Liver (tissue), 9 donors: ENCODE measurements around the gene KCNMB2. TPM values are rescaled to one million over a fixed set of nuclear protein-coding genes. Genes with fewer than 3 reads are reported as not detected.
A peak's percentile ranks its signal among the peaks of the same experiment; 100 is the strongest.

Source experiments
- DNase-seq: peaks from one replicate; pipeline ENCODE4 v3.0.0-alpha.2; 2017; ENCODE audit warnings: low spot score
- H3K27ac ChIP-seq, 2 donors: one replicate each; pipeline ENCODE4 v1.7.0; 2013; ENCODE audit warnings: inconsistent platforms in 2 of 2, low read length in 2 of 2, control low read depth in 1 of 2, low read depth in 1 of 2, mild to moderate bottlenecking in 1 of 2
- H3K27me3 ChIP-seq, 4 donors: one replicate each; pipeline versions ENCODE4 v1.6.1 to v1.7.0; 2013; ENCODE audit warnings: low read length in 3 of 4, inconsistent platforms in 1 of 4, mild to moderate bottlenecking in 1 of 4, moderate library complexity in 1 of 4; ENCODE audit not compliant: control insufficient read depth in 4 of 4, insufficient read depth in 4 of 4
- H3K36me3 ChIP-seq, 4 donors: one replicate each; pipeline versions ENCODE4 v1.6.1 to v1.7.0; 2013; ENCODE audit warnings: low read length in 3 of 4, mild to moderate bottlenecking in 3 of 4, low read depth in 1 of 4, moderate library complexity in 1 of 4; ENCODE audit not compliant: control insufficient read depth in 4 of 4, insufficient read depth in 3 of 4
- H3K4me1 ChIP-seq, 4 donors: one replicate each; pipeline versions ENCODE4 v1.6.1 to v1.7.0; 2013; ENCODE audit warnings: low read length in 3 of 4, mild to moderate bottlenecking in 3 of 4, moderate library complexity in 1 of 4; ENCODE audit not compliant: control insufficient read depth in 4 of 4, insufficient read depth in 4 of 4
- H3K4me3 ChIP-seq, 3 donors: one replicate each; pipeline versions ENCODE4 v1.6.1 to v1.7.0; 2013; ENCODE audit warnings: low read length in 3 of 3, control low read depth in 1 of 3, low read depth in 1 of 3, mild to moderate bottlenecking in 1 of 3
- H3K9ac ChIP-seq, 2 donors: one replicate each; pipeline ENCODE4 v1.7.0; 2013; ENCODE audit warnings: low read length in 2 of 2, mild to moderate bottlenecking in 2 of 2, moderate library complexity in 2 of 2, control low read depth in 1 of 2, low read depth in 1 of 2
- H3K9me3 ChIP-seq, 4 donors: one replicate each; pipeline versions ENCODE4 v1.6.1 to v1.7.0; 2013; ENCODE audit warnings: low read length in 3 of 4; ENCODE audit not compliant: control insufficient read depth in 4 of 4
- ATF3 ChIP-seq: IDR thresholded peaks from 2 replicates; pipeline ENCODE4 v1.6.1; 2016; ENCODE audit warnings: antibody characterized with exemption
- EGR1 ChIP-seq, 2 donors: IDR thresholded peaks; 2 replicates each; pipeline ENCODE4 v1.6.1; 2016 to 2018; ENCODE audit warnings: antibody characterized with exemption in 2 of 2, low read depth in 2 of 2
- FOXA1 ChIP-seq: IDR thresholded peaks from 2 replicates; pipeline ENCODE4 v1.6.1; 2016; ENCODE audit warnings: antibody characterized with exemption
- FOXA2 ChIP-seq: IDR thresholded peaks from 2 replicates; pipeline ENCODE4 v1.6.1; 2016; ENCODE audit warnings: antibody characterized with exemption
- GABPA ChIP-seq, 2 donors: IDR thresholded peaks in 1 of 2; conservative IDR thresholded peaks in 1 of 2; 2 replicates each; pipeline ENCODE4 v1.6.1; 2016; ENCODE audit warnings: antibody characterized with exemption in 2 of 2, mild to moderate bottlenecking in 1 of 2, moderate library complexity in 1 of 2
- HNF4A ChIP-seq, 2 donors: conservative IDR thresholded peaks; 2 replicates each; pipeline ENCODE4 v1.6.1; 2016; ENCODE audit warnings: antibody characterized with exemption in 2 of 2, mild to moderate bottlenecking in 2 of 2
- HNF4G ChIP-seq: IDR thresholded peaks from 2 replicates; pipeline ENCODE4 v1.6.1; 2016; ENCODE audit warnings: antibody characterized with exemption
- JUND ChIP-seq, 2 donors: IDR thresholded peaks; 2 replicates each; pipeline ENCODE4 v1.6.1; 2016; ENCODE audit warnings: antibody characterized with exemption in 2 of 2
- MAX ChIP-seq: IDR thresholded peaks from 2 replicates; pipeline ENCODE4 v1.6.1; 2016; ENCODE audit warnings: antibody characterized with exemption
- NR2F2 ChIP-seq: IDR thresholded peaks from 2 replicates; pipeline ENCODE4 v1.6.1; 2016; ENCODE audit warnings: antibody characterized with exemption
- RAD21 ChIP-seq, 2 donors: IDR thresholded peaks; 2 replicates each; pipeline ENCODE4 v1.6.1; 2016; ENCODE audit warnings: antibody characterized with exemption in 2 of 2, mild to moderate bottlenecking in 2 of 2
- RXRA ChIP-seq, 2 donors: IDR thresholded peaks; 2 replicates each; pipeline ENCODE4 v1.6.1; 2017 to 2018; ENCODE audit warnings: antibody characterized with exemption in 2 of 2, mild to moderate bottlenecking in 1 of 2
- SP1 ChIP-seq: IDR thresholded peaks from 2 replicates; pipeline ENCODE4 v1.6.1; 2018; ENCODE audit warnings: antibody characterized with exemption, mild to moderate bottlenecking
- TAF1 ChIP-seq: conservative IDR thresholded peaks from 2 replicates; pipeline ENCODE4 v1.6.1; 2016; ENCODE audit warnings: antibody characterized with exemption, mild to moderate bottlenecking
- YY1 ChIP-seq: IDR thresholded peaks from 2 replicates; pipeline ENCODE4 v1.6.1; 2016; ENCODE audit warnings: antibody characterized with exemption, mild to moderate bottlenecking
- ZBTB33 ChIP-seq: IDR thresholded peaks from 2 replicates; pipeline ENCODE4 v1.6.1; 2016; ENCODE audit warnings: antibody characterized with exemption
- WGBS: extraction: QIAGEN DNeasy Blood & Tissue Kit; methylation state at CpG from one replicate; pipeline ENCODE4 v1.1.7; 2013; 5-methylcytosine and 5-hydroxymethylcytosine counted together
- polyA plus RNA-seq, 2 donors: library from polyadenylated mRNA; stranded (reverse) in 1 of 2; unstranded in 1 of 2; fragments of 200-250 nt in 1 of 2; fragments of >200 nt in 1 of 2; fragmentation: Nextera tagmentation in 1 of 2; extraction: Ambion mirVana in 1 of 2; gene quantifications; one replicate each; pipeline versions ENCODE4 v1.2.1 to v1.2.3, GENCODE V29; 2013 to 2015
- total RNA-seq, 2 donors: library from RNA; depleted of rRNA; stranded (reverse); fragments of >200 nt; gene quantifications; one replicate each; pipeline ENCODE4 v1.2.3, GENCODE V29; 2014
- TF ChIP-seq, protein P1 (sequence below): fragments of 150-350 bp; IDR thresholded peaks from 2 replicates; pipeline ENCODE4 v1.5.1; 2017; ENCODE audit warnings: improper control_type of control experiment, low read depth, low read length; ENCODE audit not compliant: missing input control
- TF ChIP-seq, protein P2 (sequence below): IDR thresholded peaks from 2 replicates; pipeline ENCODE4 v1.6.1; 2016; ENCODE audit warnings: antibody characterized with exemption, mild to moderate bottlenecking
- donor health status: healthy.
- donor health status: healthy.
- donor health status: healthy.
- donor health status: healthy.
- donor health status: healthy.

KCNMB2 gene
- total RNA-seq (under 1 TPM; 0.08 to 0.33 TPM), polyA plus RNA-seq (under 1 TPM in 1 of 2 donors, not detected in 1; 0.16 TPM)

DNA sequence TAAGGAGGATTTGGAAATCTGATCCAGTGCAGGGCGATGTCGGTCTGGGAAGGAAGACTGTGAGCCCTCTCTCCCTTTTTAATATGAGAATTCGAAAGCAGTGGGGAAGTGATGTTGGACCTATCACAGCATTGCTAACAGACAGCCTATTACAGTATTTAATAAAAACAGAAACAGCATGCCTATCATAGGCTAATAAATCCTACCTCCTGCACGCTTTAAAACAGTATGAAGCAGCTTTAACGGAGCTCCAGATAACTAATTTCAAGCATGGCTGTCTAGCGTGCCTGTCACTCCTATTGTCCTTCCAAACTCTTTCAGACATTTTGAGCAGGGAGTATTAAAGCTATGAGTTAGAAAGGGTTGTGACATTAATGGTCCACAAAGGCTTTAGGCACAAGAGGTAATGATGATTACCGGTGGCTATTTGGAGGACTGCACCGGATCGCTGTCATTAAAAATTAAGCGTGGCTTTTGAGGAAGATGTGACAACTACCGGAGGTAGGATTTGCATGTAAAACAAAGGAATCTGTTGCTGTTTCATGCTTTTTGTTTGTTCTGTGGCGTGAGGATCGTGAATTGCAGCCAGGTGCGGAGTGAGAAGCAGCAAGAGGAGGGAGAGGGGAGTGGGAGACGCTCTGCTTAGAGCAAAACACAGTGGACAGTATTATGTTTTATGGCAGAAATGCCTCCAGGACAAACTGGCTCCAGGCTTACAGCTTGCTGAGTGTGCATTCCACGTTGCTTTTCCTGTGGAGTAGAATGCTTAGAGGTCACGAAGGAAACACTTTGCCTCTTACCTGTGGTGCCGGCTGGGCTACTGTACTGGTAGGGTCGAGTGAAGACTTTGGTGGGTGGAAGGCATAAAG lies at the start of gene KCNMB2:
KCNMB2 (plus strand) TSS at position 226 of the 869 bp plus-strand sequence.
- DNase-seq = no peak
- TF ChIP-seq HNF4A (conservative IDR thresholded peaks at IDR 0.05) (no peak), MAX (no peak), RAD21 (IDR thresholded peaks at IDR 0.05) (no peak), GABPA (IDR thresholded peaks at IDR 0.05 in 1 of 2, conservative IDR thresholded peaks at IDR 0.05 in 1 of 2) (no peak), ZBTB33 (no peak), JUND (IDR thresholded peaks at IDR 0.05) (no peak), EGR1 (IDR thresholded peaks at IDR 0.05; ENCODE audit: low read depth in 2 of 2) (no peak), NR2F2 (no peak), ATF3 (no peak), FOXA1 (no peak), HNF4G (no peak), SP1 (no peak), YY1 (no peak), FOXA2 (no peak), TAF1 (no peak), RXRA (IDR thresholded peaks at IDR 0.05) (no peak)
- TF ChIP-seq, protein P1, sequence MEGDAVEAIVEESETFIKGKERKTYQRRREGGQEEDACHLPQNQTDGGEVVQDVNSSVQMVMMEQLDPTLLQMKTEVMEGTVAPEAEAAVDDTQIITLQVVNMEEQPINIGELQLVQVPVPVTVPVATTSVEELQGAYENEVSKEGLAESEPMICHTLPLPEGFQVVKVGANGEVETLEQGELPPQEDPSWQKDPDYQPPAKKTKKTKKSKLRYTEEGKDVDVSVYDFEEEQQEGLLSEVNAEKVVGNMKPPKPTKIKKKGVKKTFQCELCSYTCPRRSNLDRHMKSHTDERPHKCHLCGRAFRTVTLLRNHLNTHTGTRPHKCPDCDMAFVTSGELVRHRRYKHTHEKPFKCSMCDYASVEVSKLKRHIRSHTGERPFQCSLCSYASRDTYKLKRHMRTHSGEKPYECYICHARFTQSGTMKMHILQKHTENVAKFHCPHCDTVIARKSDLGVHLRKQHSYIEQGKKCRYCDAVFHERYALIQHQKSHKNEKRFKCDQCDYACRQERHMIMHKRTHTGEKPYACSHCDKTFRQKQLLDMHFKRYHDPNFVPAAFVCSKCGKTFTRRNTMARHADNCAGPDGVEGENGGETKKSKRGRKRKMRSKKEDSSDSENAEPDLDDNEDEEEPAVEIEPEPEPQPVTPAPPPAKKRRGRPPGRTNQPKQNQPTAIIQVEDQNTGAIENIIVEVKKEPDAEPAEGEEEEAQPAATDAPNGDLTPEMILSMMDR = no peak
- TF ChIP-seq, protein P2, sequence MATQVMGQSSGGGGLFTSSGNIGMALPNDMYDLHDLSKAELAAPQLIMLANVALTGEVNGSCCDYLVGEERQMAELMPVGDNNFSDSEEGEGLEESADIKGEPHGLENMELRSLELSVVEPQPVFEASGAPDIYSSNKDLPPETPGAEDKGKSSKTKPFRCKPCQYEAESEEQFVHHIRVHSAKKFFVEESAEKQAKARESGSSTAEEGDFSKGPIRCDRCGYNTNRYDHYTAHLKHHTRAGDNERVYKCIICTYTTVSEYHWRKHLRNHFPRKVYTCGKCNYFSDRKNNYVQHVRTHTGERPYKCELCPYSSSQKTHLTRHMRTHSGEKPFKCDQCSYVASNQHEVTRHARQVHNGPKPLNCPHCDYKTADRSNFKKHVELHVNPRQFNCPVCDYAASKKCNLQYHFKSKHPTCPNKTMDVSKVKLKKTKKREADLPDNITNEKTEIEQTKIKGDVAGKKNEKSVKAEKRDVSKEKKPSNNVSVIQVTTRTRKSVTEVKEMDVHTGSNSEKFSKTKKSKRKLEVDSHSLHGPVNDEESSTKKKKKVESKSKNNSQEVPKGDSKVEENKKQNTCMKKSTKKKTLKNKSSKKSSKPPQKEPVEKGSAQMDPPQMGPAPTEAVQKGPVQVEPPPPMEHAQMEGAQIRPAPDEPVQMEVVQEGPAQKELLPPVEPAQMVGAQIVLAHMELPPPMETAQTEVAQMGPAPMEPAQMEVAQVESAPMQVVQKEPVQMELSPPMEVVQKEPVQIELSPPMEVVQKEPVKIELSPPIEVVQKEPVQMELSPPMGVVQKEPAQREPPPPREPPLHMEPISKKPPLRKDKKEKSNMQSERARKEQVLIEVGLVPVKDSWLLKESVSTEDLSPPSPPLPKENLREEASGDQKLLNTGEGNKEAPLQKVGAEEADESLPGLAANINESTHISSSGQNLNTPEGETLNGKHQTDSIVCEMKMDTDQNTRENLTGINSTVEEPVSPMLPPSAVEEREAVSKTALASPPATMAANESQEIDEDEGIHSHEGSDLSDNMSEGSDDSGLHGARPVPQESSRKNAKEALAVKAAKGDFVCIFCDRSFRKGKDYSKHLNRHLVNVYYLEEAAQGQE = no peak
- peaks cover 0 to 11% (median 2%) of the 10 kb centered on the region in 4 donors for H3K27me3 ChIP-seq
- H3K4me3 ChIP-seq = peak within 1 kb of the TSS; percentile 3 to 30 (median 21)
- no peak within 1 kb of the TSS for H3K27ac ChIP-seq
- no peaks in the 10 kb centered on the region for H3K9me3 ChIP-seq
- 19% methylated on average over 19 of the region's 19 CpGs for WGBS
- H3K4me1 ChIP-seq = no peaks in the 10 kb centered on the region
- peak within 1 kb of the TSS in 1 of 2 donors; percentile 13 for H3K9ac ChIP-seq
- H3K36me3 ChIP-seq = no peaks in the 10 kb centered on the region
